Astrocyte (in vitro differentiated cells and primary cell): ENCODE results near the gene BEST1.

ENCODE experiments used
- CTCF ChIP-seq: IDR thresholded peaks from 2 replicates; pipeline ENCODE4 v1.5.1; 2011; ENCODE audit warnings: low read depth, mild to moderate bottlenecking, inconsistent platforms, low read length, moderate library complexity; ENCODE audit not compliant: insufficient read depth
- EZH2 ChIP-seq: IDR thresholded peaks from 2 replicates; pipeline ENCODE4 v1.6.1; 2012; ENCODE audit warnings: mild to moderate bottlenecking, low read length, inconsistent platforms; ENCODE audit not compliant: insufficient read depth

- no peak for TF ChIP-seq EZH2
- no peak for TF ChIP-seq CTCF
Observed at GRCh38 chr11:61906522-61906909, 43.6 kb upstream of the BEST1 start.
